K562 (cell line): ENCODE measurements around the gene NUP85. TPM values are rescaled to one million over a fixed set of nuclear protein-coding genes. Genes with fewer than 3 reads are reported as not detected.

Experiments used
- CHD1 ChIP-seq: fragments of 200-600 bp; sonication (generic); IDR thresholded peaks from one replicate; pipeline ENCODE4 v1.6.1; 2012; ENCODE audit warnings: mild to moderate bottlenecking, moderate library complexity, low read length, inconsistent platforms
- COPS2 ChIP-seq: fragments of 450-650 bp; conservative IDR thresholded peaks from 2 replicates; pipeline ENCODE4 v1.6.1; 2016; ENCODE audit warnings: mild to moderate bottlenecking, moderate library complexity
- ELF4 ChIP-seq: fragments of 450-650 bp; formaldehyde crosslinking; IDR thresholded peaks from 2 replicates; pipeline ENCODE4 v1.4.0; 2022; ENCODE audit warnings: missing genetic modification characterization
- GABPB1 ChIP-seq: sonication (generic); formaldehyde crosslinking; IDR thresholded peaks from 2 replicates; pipeline ENCODE4 v1.8.0; 2022; ENCODE audit warnings: mild to moderate bottlenecking, missing genetic modification reagents
- KAT8 ChIP-seq: fragments of 450-650 bp; IDR thresholded peaks from 2 replicates; pipeline ENCODE4 v1.6.1; 2016; ENCODE audit warnings: low read depth, mild to moderate bottlenecking
- KDM5B ChIP-seq: fragments of 200-600 bp; sonication (generic); IDR thresholded peaks from 2 replicates; pipeline ENCODE4 v1.6.1; 2012; ENCODE audit warnings: low read depth, mild to moderate bottlenecking, moderate library complexity, low read length, control low read depth, inconsistent platforms; ENCODE audit not compliant: insufficient replicate concordance
- MYBL2 ChIP-seq, 2 experiments: fragments of 450-650 bp in 1 of 2; sonication (generic) in 1 of 2; formaldehyde crosslinking in 1 of 2; IDR thresholded peaks; 2 replicates each; pipeline versions ENCODE4 v1.6.1 to v1.8.1; 2017 to 2022; ENCODE audit warnings: borderline replicate concordance in 1 of 2, inconsistent platforms in 1 of 2, low read depth in 1 of 2, mild to moderate bottlenecking in 1 of 2, missing genetic modification reagents in 1 of 2, moderate library complexity in 1 of 2
- MYC ChIP-seq, 2 experiments: fragments of 250-450 bp in 1 of 2; sonication (Bioruptor Pico) in 1 of 2; IDR thresholded peaks; 2 replicates each; pipeline versions ENCODE4 v1.5.1 to v1.6.1; 2012 to 2021; ENCODE audit warnings: low read depth in 2 of 2, borderline replicate concordance in 1 of 2, improper control_type of control experiment in 1 of 2, low read length in 1 of 2, mild to moderate bottlenecking in 1 of 2, moderate library complexity in 1 of 2
- PCBP2 ChIP-seq: fragments of 200-400 bp; formaldehyde crosslinking; IDR thresholded peaks from 2 replicates; pipeline ENCODE4 v1.6.1; 2018; ENCODE audit warnings: low read length, low read depth, mild to moderate bottlenecking, moderate library complexity; ENCODE audit not compliant: poor library complexity, severe bottlenecking
- POLR3A ChIP-seq: IDR thresholded peaks from 2 replicates; pipeline ENCODE4 v1.6.1; 2011; ENCODE audit warnings: borderline replicate concordance, mild to moderate bottlenecking, moderate library complexity; ENCODE audit not compliant: insufficient read length, insufficient read depth; ENCODE audit errors: extremely low read depth
- ZNF197 ChIP-seq: fragments of 200-800 bp; sonication (Bioruptor generic); IDR thresholded peaks from 2 replicates; pipeline ENCODE4 v1.6.1; 2016; ENCODE audit warnings: low read depth, missing genetic modification characterization, missing compliant biosample characterization
- ZNF586 ChIP-seq: fragments of 450-650 bp; formaldehyde crosslinking; conservative IDR thresholded peaks from 2 replicates; pipeline ENCODE4 v1.4.0; 2020; ENCODE audit warnings: mild to moderate bottlenecking, moderate library complexity
- polyA plus RNA-seq, 8 experiments: library from polyadenylated mRNA; depleted of rRNA in 4 of 8; stranded (reverse) in 5 of 8; unstranded in 3 of 8; fragments of >200 nt; fragmentation: Nextera tagmentation in 2 of 8; fragmentation: Illumina TruSeq in 1 of 8; extraction: Ambion mirVana in 2 of 8; extraction: Trizol in 1 of 8; gene quantifications; 2 replicates each; pipeline versions ENCODE4 v1.2.1 to v1.2.3, GENCODE V29; 2011 to 2014; ENCODE audit warnings: inconsistent platforms in 1 of 8, missing spikeins in 1 of 8
- total RNA-seq, 7 experiments: library from RNA; depleted of rRNA in 6 of 7; stranded (reverse); fragments of >200 nt in 6 of 7; fragmentation: Illumina TruSeq in 2 of 7; extraction: Trizol in 2 of 7; gene quantifications; 2 replicates each; pipeline versions ENCODE4 v1.2.1 to v1.2.3, GENCODE V29; 2011 to 2021; ENCODE audit warnings: low replicate concordance in 1 of 7
- TF ChIP-seq, protein P1 (sequence below), 2 experiments: IDR thresholded peaks; 2 replicates each; pipeline ENCODE4 v1.6.1; 2011; ENCODE audit warnings: borderline replicate concordance in 1 of 2, control low read depth in 1 of 2, low read depth in 1 of 2, low read length in 1 of 2, mild to moderate bottlenecking in 1 of 2, mixed read lengths in 1 of 2, moderate library complexity in 1 of 2; ENCODE audit not compliant: insufficient read depth in 1 of 2, insufficient read length in 1 of 2, poor library complexity in 1 of 2, severe bottlenecking in 1 of 2; ENCODE audit errors: extremely low read depth in 1 of 2

The NUP85 gene
- total and polyA plus RNA-seq, 9 of the 15 experiments (the other 6 are each of a cell fraction or from before 2014, with no cell fraction given): 50.2 to 177 (median 110) TPM

DNA sequence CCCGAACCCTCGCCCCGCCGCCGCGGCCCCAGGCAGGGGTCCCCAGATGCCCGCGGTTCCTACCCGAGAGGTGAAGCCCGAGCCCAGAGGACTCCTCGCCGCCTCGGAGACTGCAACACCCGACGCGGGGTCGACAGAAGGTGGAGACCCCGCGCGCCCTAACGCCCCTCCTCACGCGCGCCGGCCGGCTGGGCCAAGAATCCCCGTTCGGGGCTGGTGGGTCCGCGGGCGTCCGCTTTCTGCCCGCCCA lies 23.2 kb upstream of the NUP85 start (continued):
- TF ChIP-seq ELF4 (CRISPR knock-in tag) (no peak), PCBP2 (no peak), MYC (IDR thresholded peaks at IDR 0.05; ENCODE audit: low read depth, low read length) (peak; percentile 2; the same call in 1 of the 2 replicates), MYC (CRISPR knock-in tag; IDR thresholded peaks at IDR 0.05; ENCODE audit: borderline replicate concordance, low read depth) (no peak), COPS2 (no peak), CHD1 (no peak), KAT8 (no peak), POLR3A (no peak), MYBL2 (IDR thresholded peaks at IDR 0.05; ENCODE audit: low read depth) (no peak), MYBL2 (CRISPR knock-in tag; IDR thresholded peaks at IDR 0.05; ENCODE audit: borderline replicate concordance) (no peak), KDM5B (peak; percentile 4), GABPB1 (CRISPR knock-in tag) (0 out of 2 replicates have a peak, but pooled peaks have one; percentile 73), ZNF197 (CRISPR knock-in tag) (no peak), ZNF586 (CRISPR knock-in tag) (no peak)
- TF ChIP-seq, protein P1, sequence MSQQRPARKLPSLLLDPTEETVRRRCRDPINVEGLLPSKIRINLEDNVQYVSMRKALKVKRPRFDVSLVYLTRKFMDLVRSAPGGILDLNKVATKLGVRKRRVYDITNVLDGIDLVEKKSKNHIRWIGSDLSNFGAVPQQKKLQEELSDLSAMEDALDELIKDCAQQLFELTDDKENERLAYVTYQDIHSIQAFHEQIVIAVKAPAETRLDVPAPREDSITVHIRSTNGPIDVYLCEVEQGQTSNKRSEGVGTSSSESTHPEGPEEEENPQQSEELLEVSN (IDR thresholded peaks at IDR 0.05; ENCODE audit: borderline replicate concordance in 1 of 2, extremely low read depth in 1 of 2, insufficient read depth in 1 of 2, insufficient read length in 1 of 2, low read depth in 1 of 2, low read length in 1 of 2, poor library complexity in 1 of 2, severe bottlenecking in 1 of 2): no peak
